ENCODE measurements around the gene EGLN2. TPM values are rescaled to one million over a fixed set of nuclear protein-coding genes. Genes with fewer than 3 reads are reported as not detected.

The EGLN2 gene
- total RNA-seq, 3 donors from 2014 or later = 78.9 to 90.8 (median 88.5) TPM

DNA sequence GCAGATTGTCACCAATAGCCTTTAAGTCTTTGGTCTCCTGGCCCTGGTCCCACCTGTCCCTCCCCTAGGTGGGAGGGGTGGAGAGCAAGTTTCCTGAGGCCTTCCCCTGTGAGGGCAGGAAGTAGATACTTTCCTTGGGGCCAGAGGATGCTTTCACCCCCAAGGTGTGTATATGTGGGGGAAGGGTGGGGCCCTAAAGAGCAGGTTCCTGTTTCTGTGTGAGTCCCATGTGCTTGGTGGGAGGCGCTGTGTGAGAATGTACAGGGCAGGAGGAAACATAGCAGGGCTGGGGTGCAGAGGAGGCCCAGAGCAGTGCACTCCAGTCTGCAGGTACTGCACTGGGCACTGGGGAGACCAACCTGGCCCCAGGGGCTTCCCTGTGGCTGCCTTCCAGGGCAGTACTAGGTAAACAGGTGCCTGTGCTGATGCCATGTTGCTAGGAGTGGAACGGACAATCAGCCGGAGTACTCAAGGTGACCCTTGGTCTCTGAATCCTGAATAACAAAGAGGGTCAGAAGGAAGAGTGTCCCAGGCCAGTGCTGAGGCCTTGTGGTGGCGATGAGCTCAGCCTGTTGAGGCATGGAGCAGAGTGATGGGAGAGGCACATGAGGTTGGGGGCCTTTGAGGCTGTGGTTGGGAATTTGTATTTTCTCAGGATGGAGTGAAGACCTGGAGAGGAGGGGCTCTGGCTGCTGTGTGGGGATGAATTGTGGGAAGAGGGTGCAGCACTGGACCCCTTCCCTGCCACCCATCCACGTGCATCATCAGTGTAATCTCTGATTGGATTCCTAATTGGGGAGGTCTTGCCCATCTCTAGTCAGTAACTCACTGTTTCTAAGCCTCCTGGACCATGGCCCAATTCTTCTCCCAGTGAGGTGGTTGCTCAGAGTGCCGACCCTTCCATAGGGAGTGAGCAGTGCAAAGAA is 5.1 kb downstream of the EGLN2 start:
- Histone ChIP-seq H3K27ac (peak overlapping the region; percentile 79 to 94), H3K9me3 (no peaks in the 10 kb centered on the region), H3K4me3 (peak overlapping the region in 1 of 3 donors; percentile 57), H3K27me3 (no peaks in the 10 kb centered on the region), H3K36me3 (no peaks in the 10 kb centered on the region), H3K4me1 (peaks cover 39 to 69% of the 10 kb centered on the region in 2 donors)
- intact Hi-C loops (cut with DNase I; ENCODE audit: low total_unique reads) = no loop called here
- TF ChIP-seq POLR2A (IDR thresholded peaks at IDR 0.05) (no peak), POLR2AphosphoS5 (IDR thresholded peaks at IDR 0.05) (no peak)
- TF ChIP-seq, protein P1, sequence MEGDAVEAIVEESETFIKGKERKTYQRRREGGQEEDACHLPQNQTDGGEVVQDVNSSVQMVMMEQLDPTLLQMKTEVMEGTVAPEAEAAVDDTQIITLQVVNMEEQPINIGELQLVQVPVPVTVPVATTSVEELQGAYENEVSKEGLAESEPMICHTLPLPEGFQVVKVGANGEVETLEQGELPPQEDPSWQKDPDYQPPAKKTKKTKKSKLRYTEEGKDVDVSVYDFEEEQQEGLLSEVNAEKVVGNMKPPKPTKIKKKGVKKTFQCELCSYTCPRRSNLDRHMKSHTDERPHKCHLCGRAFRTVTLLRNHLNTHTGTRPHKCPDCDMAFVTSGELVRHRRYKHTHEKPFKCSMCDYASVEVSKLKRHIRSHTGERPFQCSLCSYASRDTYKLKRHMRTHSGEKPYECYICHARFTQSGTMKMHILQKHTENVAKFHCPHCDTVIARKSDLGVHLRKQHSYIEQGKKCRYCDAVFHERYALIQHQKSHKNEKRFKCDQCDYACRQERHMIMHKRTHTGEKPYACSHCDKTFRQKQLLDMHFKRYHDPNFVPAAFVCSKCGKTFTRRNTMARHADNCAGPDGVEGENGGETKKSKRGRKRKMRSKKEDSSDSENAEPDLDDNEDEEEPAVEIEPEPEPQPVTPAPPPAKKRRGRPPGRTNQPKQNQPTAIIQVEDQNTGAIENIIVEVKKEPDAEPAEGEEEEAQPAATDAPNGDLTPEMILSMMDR (IDR thresholded peaks at IDR 0.05) = no peak
- DNase-seq (ENCODE audit: low spot score in 2 of 2) = no peak

DNA sequence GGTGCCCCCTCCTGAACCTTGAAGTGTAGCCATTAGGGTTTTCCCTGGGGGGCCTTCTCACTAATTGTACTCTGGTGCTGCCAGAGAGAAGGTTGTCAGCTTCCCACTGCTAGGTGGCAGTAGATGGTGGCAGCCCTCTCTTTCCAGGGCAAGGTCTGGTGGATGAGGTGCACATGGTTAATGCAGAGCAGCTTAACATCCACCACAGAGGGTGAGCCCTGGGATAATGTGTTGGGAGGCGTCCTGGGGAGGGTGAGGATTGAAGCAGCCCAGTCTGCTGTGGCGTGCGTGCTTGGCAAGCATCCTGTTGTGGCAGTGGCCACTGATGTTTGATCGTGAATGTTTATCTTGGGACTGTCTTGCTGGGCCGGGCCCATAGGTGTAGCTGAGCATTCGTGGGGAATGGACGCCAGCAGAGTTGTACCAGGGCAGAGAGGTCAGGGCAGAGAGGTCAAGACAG is 5.8 kb downstream of the EGLN2 start:
- H3K4me1 ChIP-seq = peaks cover 39 to 69% of the 10 kb centered on the region in 2 donors
- intact Hi-C loops (cut with DNase I; ENCODE audit: low total_unique reads) = no loop called here
- H3K27me3 ChIP-seq = no peaks in the 10 kb centered on the region
- no peaks in the 10 kb centered on the region for H3K36me3 ChIP-seq
- TF ChIP-seq POLR2AphosphoS5 (IDR thresholded peaks at IDR 0.05) (no peak), POLR2A (IDR thresholded peaks at IDR 0.05) (no peak)
- TF ChIP-seq, protein P1 (IDR thresholded peaks at IDR 0.05) = no peak
- H3K27ac ChIP-seq = peak overlapping the region; percentile 79 to 94
- H3K4me3 ChIP-seq = peak overlapping the region in 1 of 3 donors; percentile 57
- no peak for DNase-seq (ENCODE audit: low spot score in 2 of 2)
- no peaks in the 10 kb centered on the region for H3K9me3 ChIP-seq

DNA sequence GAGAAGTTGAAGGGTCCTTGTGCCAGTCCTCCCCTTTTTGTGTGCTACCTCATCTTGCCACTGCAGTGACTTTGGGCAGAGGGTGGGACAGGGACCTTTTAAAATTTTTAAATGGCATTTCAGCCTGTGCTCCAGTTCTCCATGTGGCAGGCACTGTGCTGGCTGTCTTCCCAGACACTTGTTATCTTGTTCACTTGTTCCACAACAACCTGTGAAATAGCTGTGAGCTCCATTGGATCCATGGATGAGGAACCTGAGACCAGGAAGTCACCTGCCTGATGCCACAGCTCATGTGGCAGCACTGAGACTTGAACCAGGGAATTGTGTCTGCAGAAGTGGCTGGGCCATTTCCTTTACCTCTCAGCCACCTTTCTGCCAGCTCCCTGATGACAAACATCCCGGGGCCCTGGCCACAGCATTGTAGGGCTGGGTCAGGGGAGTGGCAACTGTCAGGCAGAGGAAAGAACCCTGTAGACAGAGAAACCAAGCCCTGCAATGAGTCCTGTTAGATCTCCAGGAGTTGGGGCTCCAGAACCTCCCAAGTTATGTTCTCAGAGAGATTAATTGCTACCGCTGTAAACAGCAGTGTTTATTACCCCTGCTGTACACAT is 6.4 kb downstream of the EGLN2 start:
- Histone ChIP-seq H3K4me1 (peaks cover 39 to 65% of the 10 kb centered on the region in 2 donors), H3K9me3 (no peaks in the 10 kb centered on the region), H3K27me3 (no peaks in the 10 kb centered on the region), H3K4me3 (peak overlapping the region in 1 of 3 donors; percentile 57), H3K36me3 (no peaks in the 10 kb centered on the region), H3K27ac (peak overlapping the region; percentile 79 to 94)
- no peak for TF ChIP-seq POLR2AphosphoS5 (IDR thresholded peaks at IDR 0.05)
- intact Hi-C loops (cut with DNase I; ENCODE audit: low total_unique reads) = no loop called here
- no peak for DNase-seq (ENCODE audit: low spot score in 2 of 2)

DNA sequence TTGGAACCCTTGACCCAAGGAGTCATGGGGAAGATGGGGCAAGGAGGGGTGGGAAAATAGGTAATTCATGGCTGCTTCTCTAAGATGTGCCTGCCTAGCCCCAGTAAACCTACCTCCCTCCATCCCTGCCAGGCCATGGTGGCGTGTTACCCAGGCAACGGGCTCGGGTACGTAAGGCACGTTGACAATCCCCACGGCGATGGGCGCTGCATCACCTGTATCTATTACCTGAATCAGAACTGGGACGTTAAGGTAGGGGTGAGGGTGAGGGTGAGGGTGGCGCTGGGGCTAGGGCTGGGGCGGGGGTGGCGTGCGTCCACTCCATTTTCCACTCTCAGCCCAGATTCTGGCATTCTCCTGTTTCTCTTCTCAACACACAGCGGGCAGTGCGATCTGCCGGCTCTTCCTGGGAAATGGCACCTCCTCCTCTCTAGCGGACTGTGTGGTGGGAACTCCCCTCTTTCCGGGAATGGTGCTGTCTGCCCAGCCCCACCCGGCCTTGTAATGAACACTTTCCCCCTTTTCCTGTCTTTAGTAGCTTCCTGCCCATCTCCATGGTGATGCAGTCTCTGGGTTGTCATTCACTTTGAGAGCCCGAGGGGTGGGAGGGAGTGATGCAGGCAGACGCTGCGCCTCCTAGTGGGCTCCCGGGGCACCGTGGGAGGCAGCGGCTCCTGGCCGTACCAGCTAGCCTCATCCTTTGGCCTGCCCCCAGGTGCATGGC is 7.6 kb downstream of the EGLN2 start:
- H3K9me3 ChIP-seq = no peaks in the 10 kb centered on the region
- TF ChIP-seq POLR2AphosphoS5 (IDR thresholded peaks at IDR 0.05) = peak in 2 of 3 donors; percentile 64 to 88
- TF ChIP-seq POLR2A (IDR thresholded peaks at IDR 0.05) = no peak
- TF ChIP-seq, protein P1 (IDR thresholded peaks at IDR 0.05) = peak; percentile 59 to 81 (median 72)
- H3K27me3 ChIP-seq = no peaks in the 10 kb centered on the region
- intact Hi-C loops (cut with DNase I; ENCODE audit: low total_unique reads) = no loop called here
- H3K4me1 ChIP-seq = peaks cover 33 to 55% of the 10 kb centered on the region in 2 donors
- peak overlapping the region in 1 of 3 donors; percentile 41 for H3K4me3 ChIP-seq
- H3K27ac ChIP-seq = peak overlapping the region; percentile 79 to 94
- peak; percentile 61 to 67 for DNase-seq (ENCODE audit: low spot score in 2 of 2)
- H3K36me3 ChIP-seq = no peaks in the 10 kb centered on the region
